ENCODE measurements around the gene UIMC1. TPM values are rescaled to one million over a fixed set of nuclear protein-coding genes. Genes with fewer than 3 reads are reported as not detected.
"Not testable (repeated sequence)": the region's sequence is repeated elsewhere in the genome, so short reads cannot be mapped to it uniquely, and the experiment has no call there.

Gene UIMC1
- total and polyA plus RNA-seq, 2 experiments from 2014 or later: 25.3 to 30.8 TPM

GRCh38 chr5:176987583-176987982 is 19.0 kb downstream of the UIMC1 start:
- Histone ChIP-seq H3K36me3 (no peaks in the 10 kb centered on the region), H3K4me1 (ENCODE audit: low read depth) (no peaks in the 10 kb centered on the region), H3K9me3 (ENCODE audit: low read depth) (no peaks in the 10 kb centered on the region), H3K27ac (no peak overlapping the region), H3K4me3 (no peak overlapping the region), H3K27me3 (no peaks in the 10 kb centered on the region)
- TF ChIP-seq CTCF (IDR thresholded peaks at IDR 0.05; ENCODE audit: low read depth, low read length): no peak
- no peak for DNase-seq (ENCODE audit: low read depth in 1 of 2, low spot score in 1 of 2)

GRCh38 chr5:176986280-176986679 is 20.3 kb downstream of the UIMC1 start:
- Histone ChIP-seq H3K27ac (no peak overlapping the region), H3K4me3 (no peak overlapping the region), H3K9me3 (ENCODE audit: low read depth) (no peaks in the 10 kb centered on the region), H3K4me1 (ENCODE audit: low read depth) (no peaks in the 10 kb centered on the region), H3K27me3 (no peaks in the 10 kb centered on the region), H3K36me3 (no peaks in the 10 kb centered on the region)
- DNase-seq (ENCODE audit: low read depth in 1 of 2, low spot score in 1 of 2): no peak
- no peak for TF ChIP-seq CTCF (IDR thresholded peaks at IDR 0.05; ENCODE audit: low read depth, low read length)

- no peak for DNase-seq (ENCODE audit: low read depth in 1 of 2, low spot score in 1 of 2)
- Histone ChIP-seq H3K27ac (no peak overlapping the region), H3K9me3 (ENCODE audit: low read depth) (no peaks in the 10 kb centered on the region), H3K36me3 (peaks cover 4% of the 10 kb centered on the region), H3K27me3 (no peaks in the 10 kb centered on the region), H3K4me3 (no peak overlapping the region), H3K4me1 (ENCODE audit: low read depth) (no peaks in the 10 kb centered on the region)
- TF ChIP-seq CTCF (IDR thresholded peaks at IDR 0.05; ENCODE audit: low read depth, low read length): no peak
These were observed 21.1 kb downstream of the UIMC1 start for GRCh38 chr5:176985516-176985915.

GRCh38 chr5:176984176-176984575 is 22.4 kb downstream of the UIMC1 start:
- H3K4me1 ChIP-seq (ENCODE audit: low read depth); H3K4me3 ChIP-seq; H3K9me3 ChIP-seq (ENCODE audit: low read depth); H3K27ac ChIP-seq; DNase-seq (ENCODE audit: low read depth in 1 of 2, low spot score in 1 of 2); H3K27me3 ChIP-seq: not testable (repeated sequence)
- H3K36me3 ChIP-seq: peaks cover 13% of the 10 kb centered on the region

GRCh38 chr5:176983593-176983992 is 23.0 kb downstream of the UIMC1 start:
- not testable (repeated sequence) for DNase-seq (ENCODE audit: low read depth in 1 of 2, low spot score in 1 of 2); H3K4me3 ChIP-seq; H3K9me3 ChIP-seq (ENCODE audit: low read depth); H3K27ac ChIP-seq; H3K4me1 ChIP-seq (ENCODE audit: low read depth); H3K27me3 ChIP-seq
- peaks cover 13% of the 10 kb centered on the region for H3K36me3 ChIP-seq

GRCh38 chr5:176983112-176983511 is 23.5 kb downstream of the UIMC1 start:
- not testable (repeated sequence) for H3K27me3 ChIP-seq; H3K4me3 ChIP-seq; DNase-seq (ENCODE audit: low read depth in 1 of 2, low spot score in 1 of 2); H3K4me1 ChIP-seq (ENCODE audit: low read depth); H3K9me3 ChIP-seq (ENCODE audit: low read depth); H3K27ac ChIP-seq
- peaks cover 13% of the 10 kb centered on the region for H3K36me3 ChIP-seq

- Histone ChIP-seq H3K27me3 (no peaks in the 10 kb centered on the region), H3K4me3 (no peak overlapping the region), H3K36me3 (peaks cover 13% of the 10 kb centered on the region), H3K27ac (no peak overlapping the region), H3K4me1 (ENCODE audit: low read depth) (no peaks in the 10 kb centered on the region), H3K9me3 (ENCODE audit: low read depth) (no peaks in the 10 kb centered on the region)
- TF ChIP-seq CTCF (IDR thresholded peaks at IDR 0.05; ENCODE audit: low read depth, low read length): no peak
- DNase-seq (ENCODE audit: low read depth in 1 of 2, low spot score in 1 of 2): no peak
These were observed 25.8 kb downstream of the UIMC1 start for GRCh38 chr5:176980818-176981217.

Data from cardiac muscle cell (in vitro differentiated cells and primary cell).